H1 (cell line): ENCODE measurements around the gene NEO1. TPM values are rescaled to one million over a fixed set of nuclear protein-coding genes. Genes with fewer than 3 reads are reported as not detected.

ENCODE experiments used
- CTCF ChIA-PET: fragments of 300-600 bp; sonication (Branson Sonifier 250); formaldehyde crosslinking; loops from one replicate; lab custom pipeline; 2021; ENCODE audit not compliant: partially characterized antibody; lab: Charles Lee
- POLR2A ChIA-PET: fragments of 300-600 bp; sonication (Branson Sonifier 250); formaldehyde crosslinking; loops from one replicate; lab custom pipeline; 2021; ENCODE audit warnings: inconsistent platforms; ENCODE audit not compliant: partially characterized antibody; lab: Charles Lee
- DNase-seq, 2 experiments: peaks; one replicate each; pipeline versions ENCODE4 v3.0.0 to v3.0.0-alpha.2; 2010 to 2022; ENCODE audit warnings: low spot score in 2 of 2, low read depth in 1 of 2, mixed read lengths in 1 of 2
- FAIRE-seq: peaks from 2 replicates; lab custom pipeline; 2011; peaks lifted over from hg19 to GRCh38; lab: Jason Lieb, UNC
- H2AFZ ChIP-seq: 2 replicates; pipeline ENCODE4 v1.8.1; 2012; ENCODE audit warnings: low read length, inconsistent platforms
- H2AK5ac ChIP-seq: 2 replicates; pipeline ENCODE4 v1.6.1; 2013; ENCODE audit warnings: low read depth, low read length
- H2BK120ac ChIP-seq: replicated peaks from 2 replicates; pipeline ENCODE3; 2013; ENCODE audit warnings: low read depth, low read length, inconsistent platforms
- H2BK12ac ChIP-seq: 2 replicates; pipeline ENCODE4 v1.6.1; 2013; ENCODE audit warnings: low read depth, low read length
- H2BK15ac ChIP-seq: 2 replicates; pipeline ENCODE4 v1.6.1; 2013; ENCODE audit warnings: low read length
- H2BK20ac ChIP-seq: 2 replicates; pipeline ENCODE4 v1.6.1; 2013; ENCODE audit warnings: low read length
- H2BK5ac ChIP-seq: 2 replicates; pipeline ENCODE4 v1.6.1; 2013; ENCODE audit warnings: low read depth, low read length
- H3K14ac ChIP-seq: 2 replicates; pipeline ENCODE4 v1.6.1; 2013; ENCODE audit warnings: inconsistent platforms; ENCODE audit not compliant: insufficient read length
- H3K18ac ChIP-seq: 2 replicates; pipeline ENCODE4 v1.6.1; 2013; ENCODE audit warnings: low read length; ENCODE audit errors: extremely low read depth
- H3K23ac ChIP-seq: 2 replicates; pipeline ENCODE4 v1.6.1; 2013; ENCODE audit warnings: inconsistent platforms; ENCODE audit not compliant: insufficient read length
- H3K23me2 ChIP-seq: 2 replicates; pipeline ENCODE4 v1.6.1; 2013; ENCODE audit warnings: low read depth, low read length
- H3K27ac ChIP-seq: 2 replicates; pipeline ENCODE4 v1.6.1; 2011; ENCODE audit warnings: low read depth, low read length, inconsistent platforms
- H3K27me3 ChIP-seq, 4 experiments: replicated peaks in 1 of 4; 1 replicate in 1 of 4; 2 replicates in 3 of 4; pipeline versions ENCODE4 v1.6.1 to v1.8.1; 2011 to 2013; ENCODE audit warnings: low read length in 3 of 4, mild to moderate bottlenecking in 3 of 4, inconsistent platforms in 2 of 4, mixed read lengths in 2 of 4, moderate library complexity in 1 of 4; ENCODE audit not compliant: control insufficient read depth in 3 of 4, insufficient read depth in 3 of 4; ENCODE audit errors: extremely low read depth in 1 of 4
- H3K36me3 ChIP-seq, 4 experiments: 2 replicates each; pipeline versions ENCODE4 v1.6.1 to v1.8.1; 2011 to 2013; ENCODE audit warnings: mild to moderate bottlenecking in 4 of 4, low read length in 3 of 4, moderate library complexity in 2 of 4, control low read depth in 1 of 4, inconsistent platforms in 1 of 4; ENCODE audit not compliant: insufficient read depth in 4 of 4, control insufficient read depth in 2 of 4
- H3K4ac ChIP-seq: replicated peaks from 2 replicates; pipeline ENCODE3; 2013; ENCODE audit warnings: low read length, low read depth, mixed read lengths, inconsistent platforms; ENCODE audit not compliant: insufficient read length
- H3K4me1 ChIP-seq, 4 experiments: replicated peaks in 1 of 4; 1 replicate in 1 of 4; 2 replicates in 3 of 4; pipeline versions ENCODE4 v1.6.1 to v1.8.1; 2011 to 2013; ENCODE audit warnings: low read length in 3 of 4, inconsistent platforms in 2 of 4, mixed read lengths in 1 of 4; ENCODE audit not compliant: insufficient read depth in 4 of 4, control insufficient read depth in 3 of 4
- H3K4me2 ChIP-seq, 2 experiments: 2 replicates each; pipeline versions ENCODE4 v1.6.1 to v1.8.1; 2011 to 2013; ENCODE audit warnings: low read depth in 2 of 2, low read length in 2 of 2, control low read depth in 1 of 2, inconsistent platforms in 1 of 2, mild to moderate bottlenecking in 1 of 2; ENCODE audit not compliant: insufficient read depth in 1 of 2
- H3K4me3 ChIP-seq, 4 experiments: fragments of 200-600, 300-600 bp in 1 of 4; sonication (generic), shearing (Covaris generic), sonication (Bioruptor Twin) in 1 of 4; 2 replicates each; pipeline versions ENCODE4 v1.5.1 to v1.8.1; 2011 to 2016; ENCODE audit warnings: low read length in 4 of 4, low read depth in 3 of 4, control low read depth in 2 of 4, inconsistent platforms in 2 of 4, mild to moderate bottlenecking in 2 of 4, mixed read lengths in 1 of 4, moderate library complexity in 1 of 4; ENCODE audit not compliant: insufficient read depth in 2 of 4; ENCODE audit errors: extremely low read depth in 1 of 4
- H3K56ac ChIP-seq: replicated peaks from 2 replicates; pipeline ENCODE3; 2013; ENCODE audit warnings: low read depth, mild to moderate bottlenecking, mixed read lengths, low read length, inconsistent platforms; ENCODE audit not compliant: insufficient read length
- H3K79me1 ChIP-seq: 2 replicates; pipeline ENCODE4 v1.6.1; 2013; ENCODE audit warnings: low read depth, low read length, control low read depth
- H3K79me2 ChIP-seq, 2 experiments: 2 replicates each; pipeline versions ENCODE4 v1.6.1 to v1.8.1; 2012 to 2013; ENCODE audit warnings: low read length in 2 of 2, mild to moderate bottlenecking in 2 of 2, inconsistent platforms in 1 of 2; ENCODE audit not compliant: insufficient read depth in 2 of 2, control insufficient read depth in 1 of 2
- H3K9ac ChIP-seq, 4 experiments: replicated peaks in 1 of 4; 1 replicate in 1 of 4; 2 replicates in 3 of 4; pipeline versions ENCODE4 v1.6.1 to v1.8.1; 2011 to 2013; ENCODE audit warnings: low read depth in 3 of 4, low read length in 3 of 4, control low read depth in 2 of 4, mild to moderate bottlenecking in 2 of 4, moderate library complexity in 2 of 4, inconsistent platforms in 1 of 4; ENCODE audit errors: extremely low read depth in 1 of 4
- H3K9me3 ChIP-seq, 2 experiments: 2 replicates each; pipeline versions ENCODE4 v1.6.1 to v1.8.1; 2012 to 2013; ENCODE audit warnings: mild to moderate bottlenecking in 2 of 2, moderate library complexity in 2 of 2, control low read depth in 1 of 2, inconsistent platforms in 1 of 2, low read depth in 1 of 2, low read length in 1 of 2, mixed read lengths in 1 of 2; ENCODE audit not compliant: insufficient read depth in 2 of 2
- H4K20me1 ChIP-seq, 2 experiments: replicated peaks in 1 of 2; 2 replicates each; pipeline versions ENCODE3 to v1.8.1; 2011 to 2013; ENCODE audit warnings: inconsistent platforms in 2 of 2, low read length in 2 of 2, mild to moderate bottlenecking in 1 of 2; ENCODE audit not compliant: insufficient read depth in 2 of 2, control insufficient read depth in 1 of 2
- H4K5ac ChIP-seq: 2 replicates; pipeline ENCODE4 v1.6.1; 2013; ENCODE audit warnings: low read length, low read depth, mixed read lengths, inconsistent platforms; ENCODE audit not compliant: insufficient read length
- H4K8ac ChIP-seq: 2 replicates; pipeline ENCODE4 v1.8.0; 2013; ENCODE audit warnings: mild to moderate bottlenecking, moderate library complexity, low read length, inconsistent platforms; ENCODE audit not compliant: insufficient read depth; ENCODE audit errors: extremely low read depth
- H4K91ac ChIP-seq: replicated peaks from 2 replicates; pipeline ENCODE3; 2013; ENCODE audit warnings: low read length, mixed read lengths, inconsistent platforms; ENCODE audit not compliant: insufficient read length
- ASH2L ChIP-seq: fragments of 200-600, 300-600 bp; sonication (generic); IDR thresholded peaks from one replicate; pipeline ENCODE4 v1.7.1; 2017; ENCODE audit warnings: low read length
- CBX5 ChIP-seq: fragments of 300-800, 300-1000 bp; sonication (generic); IDR thresholded peaks from 2 replicates; pipeline ENCODE4 v1.7.1; 2016; ENCODE audit warnings: antibody characterized with exemption, low read length, low read depth
- CBX8 ChIP-seq: fragments of 300-800, 300-1000 bp; sonication (generic); IDR thresholded peaks from 2 replicates; pipeline ENCODE4 v1.7.1; 2016; ENCODE audit warnings: low read depth, low read length, borderline replicate concordance
- HDAC2 ChIP-seq, 2 experiments: fragments of 300-600 bp in 1 of 2; sonication (generic) in 1 of 2; IDR thresholded peaks; 2 replicates each; pipeline ENCODE4 v1.6.1; 2011 to 2012; ENCODE audit warnings: low read depth in 2 of 2, low read length in 2 of 2, mild to moderate bottlenecking in 2 of 2, moderate library complexity in 2 of 2, borderline replicate concordance in 1 of 2, inconsistent platforms in 1 of 2
- JUN ChIP-seq: IDR thresholded peaks from 2 replicates; pipeline ENCODE4 v1.6.1; 2011; ENCODE audit warnings: low read depth, mild to moderate bottlenecking, improper control_type of control experiment, low read length
- KDM5A ChIP-seq: fragments of 200-600 bp; IDR thresholded peaks from 2 replicates; pipeline ENCODE4 v1.7.1; 2012; ENCODE audit warnings: mild to moderate bottlenecking, low read length, inconsistent platforms, mixed read lengths
- MAFK ChIP-seq: IDR thresholded peaks from 2 replicates; pipeline ENCODE4 v1.6.1; 2012; ENCODE audit warnings: low read depth, mild to moderate bottlenecking, improper control_type of control experiment, low read length
- RAD21 ChIP-seq, 2 experiments: IDR thresholded peaks in 1 of 2; conservative IDR thresholded peaks in 1 of 2; 2 replicates each; pipeline ENCODE4 v1.6.1; 2011; ENCODE audit warnings: low read depth in 2 of 2, low read length in 2 of 2, improper control_type of control experiment in 1 of 2, inconsistent platforms in 1 of 2, mild to moderate bottlenecking in 1 of 2, moderate library complexity in 1 of 2
- RFX5 ChIP-seq: IDR thresholded peaks from 2 replicates; pipeline ENCODE4 v1.6.1; 2011; ENCODE audit warnings: low read depth, low read length, improper control_type of control experiment, borderline replicate concordance
- TCF12 ChIP-seq: IDR thresholded peaks from 2 replicates; pipeline ENCODE4 v1.6.1; 2011; ENCODE audit warnings: low read depth, mild to moderate bottlenecking, low read length
- TEAD4 ChIP-seq: IDR thresholded peaks from 2 replicates; pipeline ENCODE4 v1.6.1; 2012; ENCODE audit warnings: low read depth, low read length, inconsistent platforms, mixed read lengths
- WGBS, 2 experiments: shearing (Covaris generic) in 1 of 2; methylation state at CpG; one replicate each; pipeline versions ENCODE4 v1.1.6 to v1.1.7; 2013 to 2015; ENCODE audit warnings: low lambda C conversion rate in 2 of 2, mixed read lengths in 2 of 2, inconsistent platforms in 1 of 2, low coverage in 1 of 2, missing lambda C conversion rate in 1 of 2; ENCODE audit not compliant: insufficient replicate concordance in 2 of 2, insufficient coverage in 1 of 2, insufficient read length in 1 of 2; ENCODE audit errors: extremely low coverage in 1 of 2, missing lambda C conversion rate in 1 of 2; 5-methylcytosine and 5-hydroxymethylcytosine counted together
- polyA plus RNA-seq, 7 experiments: library from polyadenylated mRNA; depleted of rRNA in 3 of 7; stranded (reverse) in 5 of 7; unstranded in 2 of 7; fragments of >200 nt in 5 of 7; fragments of 200-250 nt in 2 of 7; gene quantifications; 1 replicate in 5 of 7; 2 replicates in 1 of 7; 4 replicates in 1 of 7; pipeline versions ENCODE4 v1.2.1 to v1.2.3, GENCODE V29; 2011 to 2013; ENCODE audit warnings: missing spikeins in 2 of 7, mixed read lengths in 2 of 7
- total RNA-seq: library from RNA; stranded (reverse); fragmentation: NEBNext Ultra II Directional; extraction: Animal tissue kit (Norgen Biotek cat#: 25700); gene quantifications from 2 replicates; pipeline ENCODE4 v1.2.1, GENCODE V29; 2021
- TF ChIP-seq, protein P1 (sequence below): IDR thresholded peaks from 2 replicates; pipeline ENCODE4 v1.6.1; 2012; ENCODE audit warnings: inconsistent platforms

NEO1 gene
- total and polyA plus RNA-seq, 2 of the 8 experiments (the other 6 are each of a cell fraction or from before 2014, with no cell fraction given), result 36.0 to 51.0 TPM

DNA sequence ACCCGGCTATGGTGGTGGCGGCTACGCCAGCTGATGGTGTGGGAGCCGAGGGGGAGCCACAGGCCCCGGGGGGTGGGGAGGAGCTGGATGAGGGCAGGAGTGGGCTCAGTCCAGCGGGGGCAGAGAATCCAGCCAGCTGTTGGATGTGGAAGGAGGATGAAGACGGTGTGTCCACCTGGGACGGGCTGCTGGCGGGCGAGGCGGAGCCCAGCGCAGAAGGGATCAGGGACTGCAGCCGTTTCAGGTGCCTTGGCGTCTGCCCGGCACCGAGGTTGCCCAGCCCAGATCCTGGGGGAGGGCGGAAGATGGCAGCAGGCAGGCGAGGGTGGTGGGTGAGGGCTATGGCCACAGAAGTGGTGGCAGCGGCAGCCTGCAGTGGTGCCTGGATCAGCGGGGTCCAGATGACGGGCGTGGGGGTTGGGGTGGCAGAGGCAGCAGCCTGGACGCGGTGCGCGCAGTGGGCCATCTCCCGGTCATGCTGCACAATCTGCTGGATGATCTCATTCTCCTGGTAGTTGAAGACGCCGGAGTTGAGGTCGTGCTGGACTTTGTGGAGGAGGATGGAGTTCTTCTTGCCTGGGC lies 271.2 kb downstream of the NEO1 start:
- no peak overlapping the region for H3K27ac ChIP-seq
- no peaks in the 10 kb centered on the region for H3K23me2 ChIP-seq
- H2BK20ac ChIP-seq, result no peak overlapping the region
- no peak overlapping the region for H3K4me2 ChIP-seq
- DNase-seq (no peak), FAIRE-seq (no peak)
- no peak overlapping the region for H4K91ac ChIP-seq
- POLR2A ChIA-PET, result no interaction called here
- no peak overlapping the region for H3K23ac ChIP-seq
- H3K4ac ChIP-seq, result no peak overlapping the region
- no peak overlapping the region for H2BK5ac ChIP-seq
- no peak overlapping the region for H3K4me3 ChIP-seq
- peak overlapping the region in 1 of 4 experiments; percentile 18; a peak in 1 of 7 replicates for H3K9ac ChIP-seq
- no peaks in the 10 kb centered on the region for H3K9me3 ChIP-seq
- H2AK5ac ChIP-seq, result no peak overlapping the region
- H2BK12ac ChIP-seq, result no peak overlapping the region
- H2AFZ ChIP-seq, result no peak overlapping the region
- CTCF ChIA-PET, result interaction anchor here (1.2 kb wide), 1 partner anchor 38 kb away, joined by 3 read pairs; no protein-coding TSS in a partner anchor
- no peak overlapping the region for H3K14ac ChIP-seq
- H4K8ac ChIP-seq, result no peak overlapping the region; the same call in 1 of the 2 replicates
- no peaks in the 10 kb centered on the region; the same call in 1 of the 2 replicates for H3K79me1 ChIP-seq
- H3K27me3 ChIP-seq, result no peaks in the 10 kb centered on the region; a peak in 1 of 7 replicates
- H3K56ac ChIP-seq, result no peak overlapping the region
- no peaks in the 10 kb centered on the region for H3K79me2 ChIP-seq
- H4K20me1 ChIP-seq, result peaks cover 6 to 7% of the 10 kb centered on the region in 2 experiments
- H2BK120ac ChIP-seq, result no peak overlapping the region
- H4K5ac ChIP-seq, result no peak overlapping the region
- peaks cover 0 to 10% (median 4%) of the 10 kb centered on the region in 4 experiments; a peak in 6 of 7 replicates for H3K4me1 ChIP-seq
- WGBS, 2 experiments, result 91% methylated on average over 15 of the region's 30 CpGs; no CpG with 5 or more reads in 1 of the 2 experiments
- H2BK15ac ChIP-seq, result no peak overlapping the region
- peaks cover 0 to 19% (median 7%) of the 10 kb centered on the region in 4 experiments; a peak in 5 of 8 replicates for H3K36me3 ChIP-seq
- H3K18ac ChIP-seq, result no peak overlapping the region
- TF ChIP-seq KDM5A (no peak), TCF12 (no peak), RFX5 (no peak), TEAD4 (no peak), ASH2L (no peak), CBX8 (no peak), JUN (no peak), RAD21 (IDR thresholded peaks at IDR 0.05 in 1 of 2, conservative IDR thresholded peaks at IDR 0.05 in 1 of 2; ENCODE audit: low read depth in 2 of 2, low read length in 2 of 2) (no peak), CBX5 (no peak), HDAC2 (IDR thresholded peaks at IDR 0.05; ENCODE audit: borderline replicate concordance in 1 of 2, low read depth in 2 of 2, low read length in 2 of 2) (no peak), MAFK (no peak)
- TF ChIP-seq, protein P1, sequence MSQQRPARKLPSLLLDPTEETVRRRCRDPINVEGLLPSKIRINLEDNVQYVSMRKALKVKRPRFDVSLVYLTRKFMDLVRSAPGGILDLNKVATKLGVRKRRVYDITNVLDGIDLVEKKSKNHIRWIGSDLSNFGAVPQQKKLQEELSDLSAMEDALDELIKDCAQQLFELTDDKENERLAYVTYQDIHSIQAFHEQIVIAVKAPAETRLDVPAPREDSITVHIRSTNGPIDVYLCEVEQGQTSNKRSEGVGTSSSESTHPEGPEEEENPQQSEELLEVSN, result no peak
